ENCODE measurements around the gene PRSS33.

PRSS33 gene

DNA sequence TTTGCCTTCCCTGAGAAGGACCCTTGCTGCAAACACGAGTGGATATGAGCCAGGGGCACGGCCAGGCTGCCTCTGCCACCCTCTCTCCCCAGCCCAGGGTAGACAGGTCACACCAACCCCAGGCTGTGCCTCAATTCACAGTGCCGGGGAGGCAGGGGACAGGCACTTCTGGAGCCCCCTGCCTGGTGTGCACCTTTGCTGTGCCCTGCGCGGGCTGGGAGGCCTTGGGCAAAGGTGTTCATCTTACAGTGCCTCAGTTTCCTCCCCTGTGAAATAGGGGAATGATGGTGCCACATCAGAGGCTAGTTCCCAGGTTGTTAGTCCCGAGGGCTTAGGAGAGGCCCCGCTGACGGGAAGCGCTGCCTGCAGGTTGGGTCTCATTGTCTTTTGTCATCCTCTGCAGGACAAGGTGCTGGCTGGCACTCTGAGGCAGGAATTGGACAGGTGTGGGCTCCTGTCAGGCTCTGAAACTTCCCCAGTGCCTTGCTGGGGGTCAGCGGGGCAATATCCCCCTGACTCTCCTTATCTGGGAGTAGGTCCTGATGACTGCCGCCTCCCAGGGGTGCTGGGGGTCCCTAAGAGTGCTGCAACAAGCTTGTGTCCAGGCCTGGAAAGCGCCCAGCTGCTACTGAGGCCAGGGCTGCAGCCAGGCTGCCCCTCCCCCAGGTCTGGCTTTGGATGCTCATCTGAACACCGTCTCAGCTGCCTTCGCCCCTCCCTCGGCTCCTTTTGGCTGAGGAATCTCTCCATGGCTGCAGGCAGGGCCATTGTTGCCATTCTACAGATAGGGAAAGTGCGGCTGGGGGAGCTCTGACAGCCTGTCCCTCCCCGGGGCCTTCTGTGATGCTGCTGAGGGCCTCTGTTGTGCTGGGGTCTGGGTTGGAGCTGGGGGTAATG lies 32.8 kb upstream of the PRSS33 start:
- no peak for FAIRE-seq

DNA sequence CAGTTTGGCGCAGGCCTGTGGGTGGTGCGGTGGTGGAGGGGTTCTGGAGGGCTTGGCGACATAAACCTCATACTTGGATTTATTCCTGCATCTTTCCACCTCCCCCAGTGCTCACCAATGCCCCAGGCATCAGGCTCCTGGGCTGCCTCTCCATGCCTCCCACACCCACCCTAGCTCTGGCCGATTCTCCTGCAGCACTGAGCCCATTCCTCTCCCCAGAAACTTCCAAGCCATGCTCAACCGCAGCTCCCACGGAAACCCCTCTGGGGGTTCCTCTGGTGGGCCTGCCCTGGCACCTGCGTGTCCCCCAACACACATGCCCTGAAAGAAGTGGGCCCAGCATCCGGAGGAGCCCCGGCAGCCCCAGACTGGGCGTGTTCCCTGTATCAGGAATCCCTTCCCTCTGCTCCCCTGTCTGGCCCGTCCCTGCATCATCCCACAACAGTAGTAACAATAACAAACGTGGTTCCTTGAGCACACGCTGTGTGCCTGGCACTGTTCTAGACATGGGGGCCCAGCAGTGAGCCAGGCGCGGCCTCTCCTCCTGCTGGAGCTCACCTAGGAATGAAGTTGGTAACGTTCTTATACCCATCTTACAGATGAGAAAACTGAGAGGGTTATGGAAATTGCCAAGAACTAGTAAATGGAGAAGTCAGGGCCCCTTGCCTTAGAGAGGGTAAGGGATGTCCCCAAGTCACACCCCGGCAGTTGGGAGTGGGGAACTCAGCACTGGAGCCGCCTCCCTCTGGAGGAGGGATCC lies 32.0 kb upstream of the PRSS33 start:
- no peak for FAIRE-seq

- FAIRE-seq, result no peak
Observed at GRCh38 chr16:2818272-2818876, 31.0 kb upstream of the PRSS33 start.

- no peak for FAIRE-seq
Observed at GRCh38 chr16:2817340-2818271, 30.2 kb upstream of the PRSS33 start.

GRCh38 chr16:2816751-2817339 lies 29.5 kb upstream of the PRSS33 start, which contains the start of gene PRSS21:
PRSS21 (plus strand) TSS chr16:2817237; CDS start chr16:2817269, 32 bp downstream.
- no peak for FAIRE-seq

DNA sequence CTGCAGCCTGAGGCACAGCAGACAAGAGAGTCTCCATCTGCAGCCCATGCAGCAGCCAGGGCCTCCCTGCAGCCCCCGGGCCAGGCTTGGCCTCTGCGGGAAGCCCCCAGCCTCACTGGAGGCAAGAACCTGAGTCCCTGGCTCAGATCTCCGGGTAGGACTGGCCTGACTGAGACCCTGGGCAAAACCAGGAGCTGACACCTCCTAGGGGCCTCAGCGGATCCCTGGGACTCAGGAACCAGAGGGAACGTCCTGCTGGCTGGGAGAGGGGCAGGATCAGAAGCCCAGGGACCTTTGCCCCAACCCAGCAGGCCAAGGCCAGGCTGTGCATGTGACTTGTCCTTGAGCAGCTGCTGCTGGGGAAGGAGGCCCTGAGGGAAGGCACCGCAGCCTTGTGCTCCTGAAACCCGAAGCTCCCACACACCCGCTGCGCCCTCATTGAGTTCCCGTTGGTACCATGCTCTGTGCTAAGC lies 28.0 kb upstream of the PRSS33 start:
- no peak for FAIRE-seq

- no peak for FAIRE-seq
Observed at GRCh38 chr16:2814551-2815298, 27.4 kb upstream of the PRSS33 start.

DNA sequence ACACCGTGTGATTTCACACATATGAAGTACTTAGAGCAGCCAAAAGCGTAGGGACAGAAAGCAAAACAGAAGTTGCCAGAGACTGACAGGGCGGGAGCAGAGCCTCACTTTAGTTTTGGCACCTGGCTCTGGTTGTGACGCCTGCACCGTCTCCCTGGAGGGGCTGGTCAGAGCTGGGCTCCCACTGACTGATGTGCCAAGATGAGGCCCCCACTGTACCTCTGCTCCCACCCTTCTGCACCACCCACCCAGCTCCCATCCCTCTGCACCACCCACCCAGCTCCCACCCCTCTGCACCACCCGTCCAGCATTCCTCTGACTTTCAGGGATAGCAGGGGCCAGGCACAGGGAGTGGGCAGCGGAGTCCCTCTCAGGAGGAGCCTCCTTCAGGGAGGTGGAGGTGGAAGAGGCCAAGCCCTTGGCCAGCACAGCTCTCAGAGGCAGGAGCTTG lies 26.4 kb upstream of the PRSS33 start:
- FAIRE-seq, result no peak

- no peak for FAIRE-seq
Observed at GRCh38 chr16:2811703-2812471, 24.5 kb upstream of the PRSS33 start.

- no peak for FAIRE-seq
Observed at GRCh38 chr16:2810651-2811050, 23.3 kb upstream of the PRSS33 start.

GRCh38 chr16:2809149-2809760 lies 21.9 kb upstream of the PRSS33 start:
- FAIRE-seq, result no peak

DNA sequence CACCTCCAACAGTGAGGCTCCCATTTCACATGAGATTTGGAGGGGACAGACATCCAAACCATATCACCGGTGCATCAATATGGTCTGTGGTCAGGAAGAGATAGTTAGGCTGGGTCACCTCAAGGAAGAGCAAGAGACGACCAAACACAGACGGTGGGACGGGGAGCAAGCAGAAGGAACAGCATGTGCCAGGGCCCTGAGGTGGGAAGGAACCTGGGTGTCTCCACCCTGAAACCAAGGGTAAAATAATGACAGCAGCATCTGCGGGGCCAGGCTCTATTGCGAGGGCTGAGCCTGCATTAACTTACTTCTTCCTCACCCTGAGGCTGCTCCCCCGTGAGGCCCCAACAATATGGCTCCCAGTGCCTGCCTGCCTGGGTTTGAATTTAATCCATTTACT lies 20.8 kb upstream of the PRSS33 start:
- no peak for FAIRE-seq

- no peak for FAIRE-seq
Observed at GRCh38 chr16:2806286-2806685, 18.9 kb upstream of the PRSS33 start.

GRCh38 chr16:2804728-2805127 lies 17.4 kb upstream of the PRSS33 start:
- no peak for FAIRE-seq

GRCh38 chr16:2803545-2804195 lies 16.3 kb upstream of the PRSS33 start:
- FAIRE-seq, result no peak

GRCh38 chr16:2799859-2800226 lies 12.5 kb upstream of the PRSS33 start:
- peak; percentile 38 for FAIRE-seq

DNA sequence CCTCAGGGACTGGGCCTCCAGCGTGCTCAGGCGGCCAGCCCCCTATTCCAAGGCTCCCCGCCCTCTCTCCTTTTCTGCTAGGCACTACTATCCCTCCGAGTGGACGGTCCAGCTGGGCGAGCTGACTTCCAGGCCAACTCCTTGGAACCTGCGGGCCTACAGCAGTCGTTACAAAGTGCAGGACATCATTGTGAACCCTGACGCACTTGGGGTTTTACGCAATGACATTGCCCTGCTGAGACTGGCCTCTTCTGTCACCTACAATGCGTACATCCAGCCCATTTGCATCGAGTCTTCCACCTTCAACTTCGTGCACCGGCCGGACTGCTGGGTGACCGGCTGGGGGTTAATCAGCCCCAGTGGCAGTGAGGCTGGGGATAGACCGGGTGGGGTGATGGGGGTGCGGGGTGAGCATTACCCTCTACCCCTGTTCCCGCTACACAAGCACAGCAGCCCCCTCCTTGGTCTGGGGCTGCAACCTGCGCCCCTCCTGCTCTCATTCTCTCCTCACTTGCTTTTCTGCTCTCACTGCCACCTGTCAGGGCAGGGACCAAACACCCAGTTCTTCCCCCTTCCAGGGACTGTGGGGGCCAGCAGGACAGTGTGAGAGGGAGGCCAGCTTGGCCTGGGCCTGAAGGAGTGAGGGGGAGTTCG lies 12.0 kb upstream of the PRSS33 start:
- FAIRE-seq, result no peak

DNA sequence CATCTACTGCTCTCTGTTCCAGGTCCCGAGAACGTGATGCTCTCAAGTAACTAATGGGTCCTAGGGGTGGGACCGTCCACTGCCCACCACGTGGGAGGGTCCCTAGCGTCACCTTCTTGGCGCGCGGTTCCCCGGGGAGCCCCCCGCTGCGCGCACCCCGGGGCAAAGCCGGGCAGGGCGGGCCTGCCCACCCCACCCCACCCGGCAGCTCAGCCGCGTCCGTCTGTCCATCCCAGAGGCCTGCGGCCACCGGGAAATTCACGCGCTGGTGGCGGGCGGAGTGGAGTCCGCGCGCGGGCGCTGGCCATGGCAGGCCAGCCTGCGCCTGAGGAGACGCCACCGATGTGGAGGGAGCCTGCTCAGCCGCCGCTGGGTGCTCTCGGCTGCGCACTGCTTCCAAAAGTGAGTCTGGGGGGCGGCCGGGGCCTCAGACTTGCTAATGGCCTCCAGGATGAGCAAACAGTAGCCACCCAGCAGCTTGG lies 11.4 kb upstream of the PRSS33 start:
- no peak for FAIRE-seq
